HG03097 (cell line): ENCODE data around the gene GRK3.

Source experiments
- ATAC-seq: cut with Tn5 transposase; IDR thresholded peaks from one replicate; pipeline ENCODE4 v1.9.1; 2021; ENCODE audit not compliant: unreplicated experiment, low FRiP score

The GRK3 gene

DNA sequence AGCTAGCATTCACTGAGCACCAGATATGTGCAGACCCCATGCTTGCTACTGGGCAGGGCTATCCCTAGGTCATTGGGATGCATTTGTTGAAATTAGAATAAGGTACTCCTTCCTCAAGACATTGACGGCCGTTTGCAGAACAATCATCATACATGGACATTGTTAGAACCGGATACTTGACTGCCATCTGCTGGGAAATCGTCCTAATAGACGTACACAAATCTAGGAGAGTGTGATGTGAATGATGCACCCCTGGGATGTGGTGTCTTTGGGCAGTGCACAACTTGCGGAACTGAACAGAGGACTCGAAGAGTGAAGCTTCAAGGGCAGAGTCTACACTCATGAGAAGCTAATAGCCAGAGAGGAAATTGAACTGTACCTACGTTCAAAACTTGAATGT lies 213.4 kb downstream of the GRK3 start:
- no peak for ATAC-seq
